Measurements from ENCODE around the gene NFE2L1. TPM values are rescaled to one million over a fixed set of nuclear protein-coding genes. Genes with fewer than 3 reads are reported as not detected.

Gene NFE2L1
- total RNA-seq, 1 donor from 2014 or later = 228 TPM

GRCh38 chr17:48038687-48039086, 9.5 kb upstream of the NFE2L1 start:
- H3K36me3 ChIP-seq (ENCODE audit: control insufficient read depth, insufficient read depth, low read length) = no peaks in the 10 kb centered on the region
- TF ChIP-seq CTCF (IDR thresholded peaks at IDR 0.05; ENCODE audit: insufficient read depth, low read length, poor library complexity, severe bottlenecking) = no peak
- no peak overlapping the region for H3K4me3 ChIP-seq (ENCODE audit: low read depth, low read length)
- H3K27me3 ChIP-seq (ENCODE audit: control insufficient read depth, insufficient read depth, low read length) = no peaks in the 10 kb centered on the region
- no peak for DNase-seq (ENCODE audit: low read depth)

GRCh38 chr17:48043176-48043575, 5.0 kb upstream of the NFE2L1 start:
- Histone ChIP-seq H3K36me3 (ENCODE audit: control insufficient read depth, insufficient read depth, low read length) (no peaks in the 10 kb centered on the region), H3K27me3 (ENCODE audit: control insufficient read depth, insufficient read depth, low read length) (no peaks in the 10 kb centered on the region), H3K4me3 (ENCODE audit: low read depth, low read length) (no peak overlapping the region)
- DNase-seq (ENCODE audit: low read depth) = no peak
- TF ChIP-seq CTCF (IDR thresholded peaks at IDR 0.05; ENCODE audit: insufficient read depth, low read length, poor library complexity, severe bottlenecking) = no peak

DNA sequence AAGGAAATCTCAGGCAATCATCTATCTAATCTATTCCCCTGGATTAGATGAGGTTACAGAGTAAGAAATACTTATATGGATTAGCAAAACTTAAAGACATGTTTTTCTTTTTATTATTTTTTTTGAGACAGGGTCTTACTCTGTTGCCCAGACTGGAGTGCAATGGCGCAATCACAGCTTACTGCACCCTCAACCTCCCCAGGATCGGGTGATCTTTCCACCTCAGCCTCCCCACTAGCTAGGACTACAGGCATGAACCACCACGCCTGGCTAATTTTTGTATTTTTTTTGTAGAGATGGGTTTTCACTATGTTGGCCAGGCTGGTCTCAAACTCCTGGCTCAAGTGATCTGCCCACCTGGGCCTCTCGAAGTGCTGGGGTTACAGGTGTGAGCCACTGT, 3.3 kb upstream of the NFE2L1 start:
- no peak overlapping the region for H3K4me3 ChIP-seq (ENCODE audit: low read depth, low read length)
- no peaks in the 10 kb centered on the region for H3K36me3 ChIP-seq (ENCODE audit: control insufficient read depth, insufficient read depth, low read length)
- no peak for TF ChIP-seq CTCF (IDR thresholded peaks at IDR 0.05; ENCODE audit: insufficient read depth, low read length, poor library complexity, severe bottlenecking)
- DNase-seq (ENCODE audit: low read depth) = no peak
- no peaks in the 10 kb centered on the region for H3K27me3 ChIP-seq (ENCODE audit: control insufficient read depth, insufficient read depth, low read length)

DNA sequence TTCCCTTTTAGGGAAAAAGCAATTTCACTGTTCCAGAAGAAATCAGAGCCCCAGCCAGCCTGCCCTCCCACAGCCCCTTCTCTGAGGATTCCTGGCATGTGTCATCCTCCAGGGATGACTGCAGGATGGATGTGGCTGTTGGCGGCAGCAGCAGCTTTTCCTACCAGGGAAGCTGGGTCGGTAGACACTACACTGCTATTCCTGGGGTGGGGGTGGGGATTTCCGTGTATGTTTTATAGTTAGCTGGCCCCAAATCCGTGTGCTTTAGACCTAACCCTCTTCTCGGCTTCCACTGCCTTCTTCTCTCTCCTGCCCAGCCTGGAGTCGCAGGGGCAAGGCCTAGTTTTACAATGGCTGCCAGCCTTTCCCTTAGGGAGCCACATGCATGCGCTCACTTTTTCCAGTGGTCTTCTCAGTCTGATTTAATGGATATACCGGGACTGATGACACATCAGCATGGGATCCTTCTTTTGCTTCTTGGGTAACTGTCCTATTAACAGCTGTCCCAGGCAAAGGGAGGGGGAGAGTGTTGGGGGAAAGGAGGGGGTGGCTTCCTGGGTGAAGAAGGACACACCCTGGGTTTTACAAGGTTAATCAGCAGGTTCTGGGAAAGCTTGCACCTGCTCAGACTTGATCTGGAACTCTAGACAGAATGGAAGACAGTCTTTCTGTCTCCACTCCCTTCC, 2.7 kb upstream of the NFE2L1 start:
- TF ChIP-seq CTCF (IDR thresholded peaks at IDR 0.05; ENCODE audit: insufficient read depth, low read length, poor library complexity, severe bottlenecking) = no peak
- no peak for DNase-seq (ENCODE audit: low read depth)
- Histone ChIP-seq H3K4me3 (ENCODE audit: low read depth, low read length) (no peak overlapping the region), H3K36me3 (ENCODE audit: control insufficient read depth, insufficient read depth, low read length) (no peaks in the 10 kb centered on the region), H3K27me3 (ENCODE audit: control insufficient read depth, insufficient read depth, low read length) (no peaks in the 10 kb centered on the region)

GRCh38 chr17:48046296-48046695, 1.9 kb upstream of the NFE2L1 start:
- Histone ChIP-seq H3K4me3 (ENCODE audit: low read depth, low read length) (no peak overlapping the region), H3K27me3 (ENCODE audit: control insufficient read depth, insufficient read depth, low read length) (no peaks in the 10 kb centered on the region), H3K36me3 (ENCODE audit: control insufficient read depth, insufficient read depth, low read length) (no peaks in the 10 kb centered on the region)
- no peak for TF ChIP-seq CTCF (IDR thresholded peaks at IDR 0.05; ENCODE audit: insufficient read depth, low read length, poor library complexity, severe bottlenecking)
- DNase-seq (ENCODE audit: low read depth) = no peak

DNA sequence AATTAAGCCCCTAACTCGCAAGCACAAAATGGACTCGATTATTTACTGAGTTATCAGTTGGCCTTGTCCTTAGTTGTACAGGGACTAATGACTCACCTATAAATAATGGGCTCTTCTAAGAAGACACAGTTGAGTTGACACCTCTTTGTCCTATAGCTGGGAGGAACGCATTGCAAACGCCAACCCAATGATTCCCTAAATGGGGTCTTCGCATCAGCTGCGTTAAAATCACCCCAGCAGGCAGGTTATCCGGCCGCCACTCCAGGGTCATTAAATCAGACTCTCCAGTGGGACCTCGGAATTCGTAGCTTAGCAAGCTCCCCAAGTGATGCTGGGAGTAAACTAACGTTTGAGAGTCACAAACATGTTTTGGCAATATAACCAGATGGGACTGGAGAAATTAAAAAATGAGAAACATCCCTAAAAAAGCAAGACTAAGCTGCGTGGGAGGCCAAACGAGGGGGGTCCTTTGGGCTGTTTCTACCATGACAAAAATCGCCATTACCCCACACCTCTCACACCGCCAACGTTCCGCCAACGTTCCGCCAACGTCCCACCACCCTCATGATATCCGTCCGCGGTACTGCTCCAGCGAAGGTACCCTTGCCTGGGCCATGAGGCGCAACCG, 932 bp upstream of the NFE2L1 start:
- no peak for TF ChIP-seq CTCF (IDR thresholded peaks at IDR 0.05; ENCODE audit: insufficient read depth, low read length, poor library complexity, severe bottlenecking)
- DNase-seq (ENCODE audit: low read depth) = no peak
- no peaks in the 10 kb centered on the region for H3K36me3 ChIP-seq (ENCODE audit: control insufficient read depth, insufficient read depth, low read length)
- H3K4me3 ChIP-seq (ENCODE audit: low read depth, low read length) = peak overlapping the region; percentile 66
- H3K27me3 ChIP-seq (ENCODE audit: control insufficient read depth, insufficient read depth, low read length) = no peaks in the 10 kb centered on the region

Measured in kidney epithelial cell (primary cell).